NCI-H1105 treated with DMSO at 0.1 percent for 48 hours (cell line): ENCODE results near the gene RPRD2.

Source experiments
- DNase-seq: peaks from one replicate; lab custom pipeline; 2025; lab: John Stamatoyannopoulos, UW

RPRD2 gene

DNA sequence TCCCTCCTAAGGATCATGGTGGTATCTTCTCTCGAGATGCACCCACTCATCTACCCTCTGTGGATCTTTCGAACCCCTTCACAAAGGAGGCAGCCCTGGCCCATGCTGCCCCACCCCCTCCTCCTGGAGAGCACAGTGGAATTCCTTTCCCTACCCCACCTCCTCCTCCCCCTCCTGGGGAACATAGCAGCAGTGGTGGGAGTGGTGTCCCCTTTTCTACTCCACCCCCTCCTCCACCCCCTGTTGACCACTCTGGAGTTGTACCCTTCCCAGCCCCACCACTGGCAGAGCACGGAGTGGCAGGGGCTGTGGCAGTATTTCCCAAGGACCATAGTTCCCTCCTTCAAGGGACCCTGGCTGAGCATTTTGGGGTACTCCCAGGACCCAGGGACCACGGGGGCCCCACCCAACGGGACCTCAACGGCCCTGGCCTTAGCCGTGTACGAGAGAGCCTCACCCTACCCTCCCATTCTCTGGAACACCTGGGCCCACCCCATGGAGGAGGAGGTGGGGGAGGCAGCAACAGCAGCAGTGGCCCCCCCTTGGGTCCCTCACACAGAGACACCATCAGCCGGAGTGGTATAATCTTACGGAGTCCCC, 108.8 kb downstream of the RPRD2 start:
- no peak for DNase-seq

- no peak for DNase-seq
These were observed 109.7 kb downstream of the RPRD2 start for GRCh38 chr1:150473659-150474058.

DNA sequence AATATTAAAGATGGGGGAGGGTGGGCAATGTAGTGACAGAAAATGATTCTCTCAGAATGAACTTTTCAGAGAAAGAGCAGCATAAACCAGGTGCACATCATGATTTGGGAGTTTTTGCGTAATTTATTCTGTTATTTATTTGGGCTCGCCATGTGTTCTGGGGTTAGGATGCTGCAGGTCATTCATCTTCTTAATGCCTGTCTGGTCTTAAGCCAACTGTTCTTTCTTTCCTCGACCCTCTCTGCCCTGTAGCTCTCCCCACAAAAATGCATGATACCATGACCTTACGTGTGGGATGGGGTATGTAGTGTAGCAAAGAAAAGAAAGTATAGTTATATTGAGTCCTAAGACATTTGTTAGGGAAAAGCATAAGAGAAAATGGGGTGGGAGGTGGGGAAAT, 110.9 kb downstream of the RPRD2 start:
- DNase-seq: no peak

DNA sequence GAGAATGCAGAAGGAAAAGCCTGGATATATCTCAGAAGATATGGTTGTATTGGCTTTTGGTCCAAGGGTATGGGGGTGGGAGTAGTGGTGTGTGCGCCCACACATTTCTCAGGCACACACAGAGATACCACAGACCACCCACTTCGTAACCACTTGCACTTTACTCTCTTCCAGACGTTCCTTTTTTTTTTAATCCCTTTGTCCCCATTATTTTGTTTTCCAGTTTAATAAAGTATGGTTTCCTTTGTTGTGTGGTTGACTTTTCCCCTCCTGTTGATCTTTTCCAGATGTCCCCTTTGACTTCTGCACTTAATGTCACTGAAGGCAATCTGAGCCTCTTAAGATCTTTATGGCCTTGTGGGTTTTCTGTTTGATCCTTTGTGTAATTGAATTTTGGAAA, 112.8 kb downstream of the RPRD2 start:
- no peak for DNase-seq

DNA sequence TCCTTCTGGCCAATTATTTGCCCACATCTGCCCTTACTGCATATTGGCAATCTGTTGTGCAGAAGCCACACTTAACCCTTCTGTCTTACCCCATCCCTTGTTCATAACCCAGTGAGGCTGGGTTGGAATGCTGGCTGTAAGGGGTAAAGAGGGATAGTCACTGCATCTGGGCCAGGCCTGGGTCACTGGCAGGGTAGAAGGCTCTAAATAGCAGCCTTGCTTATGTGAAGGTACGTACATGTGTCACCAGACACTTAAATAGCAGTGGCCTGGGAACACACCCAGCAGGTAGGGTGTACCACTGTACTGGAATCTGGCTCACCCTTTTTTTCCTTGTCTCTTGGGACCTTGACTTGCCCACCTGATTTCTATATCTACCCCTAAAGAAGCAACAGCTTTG, 113.4 kb downstream of the RPRD2 start:
- DNase-seq: no peak

- DNase-seq: no peak
These were observed 113.8 kb downstream of the RPRD2 start for GRCh38 chr1:150477733-150478132.

DNA sequence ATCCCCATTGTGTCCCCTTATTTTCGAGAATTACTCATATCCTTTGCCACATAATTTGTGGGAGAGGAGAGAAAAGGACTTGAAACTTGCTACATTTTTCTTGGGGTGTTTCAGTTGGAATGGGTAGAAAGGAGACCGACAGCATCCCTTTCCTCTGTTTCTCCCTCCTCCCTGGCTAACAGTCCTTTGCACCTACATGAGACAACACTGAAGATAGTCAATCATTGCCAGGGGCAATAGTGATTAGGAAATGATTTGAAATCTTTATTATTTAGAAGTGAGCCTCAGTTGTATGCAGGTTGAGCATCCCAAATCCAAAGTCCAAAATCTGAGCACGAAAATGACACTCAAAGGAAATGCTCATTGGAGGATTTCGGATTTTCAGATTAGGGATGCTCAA, 115.4 kb downstream of the RPRD2 start:
- no peak for DNase-seq

- no peak for DNase-seq
These were observed 116.0 kb downstream of the RPRD2 start for GRCh38 chr1:150479927-150480352.

- no peak for DNase-seq
These were observed 120.5 kb downstream of the RPRD2 start for GRCh38 chr1:150484431-150484830.

- no peak for DNase-seq
These were observed 120.9 kb downstream of the RPRD2 start for GRCh38 chr1:150484861-150485260.

DNA sequence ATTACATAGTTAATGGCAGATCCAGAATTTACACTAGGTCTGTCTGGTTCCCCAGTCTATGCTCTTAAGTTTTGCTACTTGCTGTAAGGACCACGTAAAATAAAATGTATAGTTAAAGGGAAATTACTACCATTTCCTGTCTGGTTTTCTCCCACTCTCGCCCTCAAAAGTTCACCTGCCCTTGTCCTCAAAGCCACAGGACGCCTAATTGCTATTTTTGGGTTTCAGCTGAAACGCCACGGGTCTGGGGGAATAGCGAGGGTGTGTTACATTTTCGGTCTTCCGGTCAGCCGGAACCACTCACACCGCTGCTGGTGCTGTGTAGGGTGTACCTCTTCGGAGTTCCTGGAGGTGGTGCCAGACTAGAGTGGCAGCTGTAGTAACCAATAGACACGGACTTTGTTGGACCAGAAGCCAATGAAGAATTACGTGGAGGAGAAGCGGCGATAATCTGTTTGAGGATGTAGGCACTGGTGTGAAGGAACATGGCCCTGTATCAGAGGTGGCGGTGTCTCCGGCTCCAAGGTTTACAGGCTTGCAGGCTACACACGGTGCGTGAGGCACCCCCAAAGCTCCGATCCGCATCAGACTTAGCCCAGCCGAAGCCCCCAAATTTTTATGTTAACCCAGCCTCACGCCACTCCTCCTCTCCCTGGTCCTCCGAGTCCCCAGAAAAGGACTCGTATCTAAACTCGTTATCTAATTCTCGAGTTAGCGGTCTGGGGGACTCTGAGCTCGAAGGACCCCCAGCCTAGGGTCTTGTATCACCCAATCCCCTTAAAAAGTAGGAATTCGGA, 123.2 kb downstream of the RPRD2 start, which contains the start of gene TARS2:
Gene TARS2 (plus strand): TSS at position 454 of the 797 bp plus-strand sequence. CDS start 32 bp downstream, at position 486.
- peak; percentile 99 for DNase-seq

DNA sequence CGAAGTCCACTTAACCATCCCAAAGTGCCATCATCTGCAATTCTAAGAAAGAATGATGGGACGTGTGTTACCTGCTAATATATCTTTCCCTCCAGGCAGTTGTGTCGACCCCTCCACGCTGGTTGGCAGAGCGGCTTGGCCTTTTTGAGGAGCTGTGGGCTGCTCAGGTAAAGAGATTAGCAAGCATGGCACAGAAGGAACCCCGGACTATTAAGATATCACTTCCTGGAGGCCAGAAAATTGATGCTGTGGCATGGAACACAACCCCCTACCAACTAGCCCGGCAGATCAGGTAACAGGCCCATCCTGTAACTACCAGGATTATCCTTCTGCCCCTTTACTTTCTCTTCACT, 123.8 kb downstream of the RPRD2 start:
- no peak for DNase-seq

DNA sequence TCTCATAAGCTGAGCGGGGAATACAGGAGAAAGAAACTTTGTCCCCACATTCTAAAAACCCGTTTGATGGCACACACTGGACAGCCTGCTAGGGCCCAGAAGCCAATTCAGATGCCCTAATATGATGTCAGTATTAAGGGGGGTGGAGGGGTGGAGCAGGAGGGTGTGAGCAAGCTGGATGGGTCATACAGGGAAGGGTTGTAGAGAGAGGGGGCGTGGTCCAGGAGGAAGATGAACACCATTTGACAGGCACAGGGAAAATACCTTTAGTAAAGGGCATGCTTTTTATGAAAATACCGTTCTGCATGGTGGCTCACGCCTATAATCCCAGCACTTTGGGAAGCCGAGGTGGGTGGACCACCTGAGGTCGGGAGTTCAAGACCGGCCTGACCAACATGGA, 129.2 kb downstream of the RPRD2 start:
- DNase-seq: no peak

GRCh38 chr1:150498342-150498741, 134.4 kb downstream of the RPRD2 start:
- no peak for DNase-seq

DNA sequence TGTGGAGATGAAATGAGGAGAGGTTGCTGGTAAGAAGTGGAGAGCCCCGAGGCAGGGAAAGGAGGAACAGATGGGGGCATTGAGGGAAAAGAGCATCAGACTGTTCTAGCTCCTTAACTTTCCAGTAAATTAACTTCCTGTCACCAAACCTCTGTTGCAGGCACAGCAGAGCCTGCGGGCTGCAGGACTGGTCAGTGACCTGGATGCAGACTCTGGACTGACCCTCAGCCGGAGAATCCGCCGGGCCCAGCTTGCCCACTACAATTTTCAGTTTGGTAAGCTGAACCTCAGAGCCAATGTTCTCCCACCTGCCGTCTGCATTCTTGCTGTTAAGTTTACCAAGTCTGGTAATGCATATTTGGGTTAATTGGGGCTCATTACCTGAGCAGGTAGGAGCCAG, 141.5 kb downstream of the RPRD2 start:
- no peak for DNase-seq

GRCh38 chr1:150507912-150508864, 144.2 kb downstream of the RPRD2 start, which contains the start of gene ECM1:
Gene ECM1 (plus strand): TSS chr1:150508109. CDS start chr1:150508210, 101 bp downstream.
- no peak for DNase-seq

- DNase-seq: no peak
These were observed 145.0 kb downstream of the RPRD2 start for GRCh38 chr1:150508982-150509381.

DNA sequence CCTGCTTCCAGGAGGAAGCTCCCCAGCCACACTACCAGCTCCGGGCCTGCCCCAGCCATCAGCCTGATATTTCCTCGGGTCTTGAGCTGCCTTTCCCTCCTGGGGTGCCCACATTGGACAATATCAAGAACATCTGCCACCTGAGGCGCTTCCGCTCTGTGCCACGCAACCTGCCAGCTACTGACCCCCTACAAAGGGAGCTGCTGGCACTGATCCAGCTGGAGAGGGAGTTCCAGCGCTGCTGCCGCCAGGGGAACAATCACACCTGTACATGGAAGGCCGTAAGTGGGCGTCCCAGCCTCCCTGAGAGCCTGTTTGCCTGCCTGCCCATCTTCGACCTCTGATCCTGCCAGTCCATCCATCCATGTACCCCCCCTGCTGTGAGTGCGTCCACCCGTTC, 147.6 kb downstream of the RPRD2 start:
- peak; percentile 87 for DNase-seq

DNA sequence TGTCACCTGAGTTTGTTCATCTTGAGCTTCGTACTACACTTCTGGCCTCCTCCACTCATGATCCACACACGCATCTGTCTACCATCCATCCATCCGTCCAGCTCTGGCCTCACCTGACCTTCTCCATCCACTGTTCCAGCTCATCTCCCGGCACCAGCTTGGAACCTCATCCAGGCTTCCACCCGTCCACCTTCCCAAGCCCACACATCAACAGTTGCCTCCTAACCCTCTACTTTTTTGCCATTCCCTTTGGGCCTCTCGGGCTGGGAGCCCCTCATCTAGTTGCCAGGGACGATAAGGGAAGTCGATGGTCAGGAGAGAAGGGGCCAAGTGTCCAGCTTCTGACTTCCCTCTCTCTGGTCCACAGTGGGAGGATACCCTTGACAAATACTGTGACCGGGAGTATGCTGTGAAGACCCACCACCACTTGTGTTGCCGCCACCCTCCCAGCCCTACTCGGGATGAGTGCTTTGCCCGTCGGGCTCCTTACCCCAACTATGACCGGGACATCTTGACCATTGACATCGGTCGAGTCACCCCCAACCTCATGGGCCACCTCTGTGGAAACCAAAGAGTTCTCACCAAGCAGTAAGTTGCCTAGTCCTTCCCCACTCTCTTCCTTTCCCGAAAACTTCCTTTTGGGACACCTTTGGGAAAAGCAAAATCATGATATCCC, 148.2 kb downstream of the RPRD2 start:
- no peak for DNase-seq

GRCh38 chr1:150512846-150513245, 148.9 kb downstream of the RPRD2 start:
- no peak for DNase-seq

GRCh38 chr1:150513351-150513791, 149.4 kb downstream of the RPRD2 start:
- no peak for DNase-seq

- DNase-seq: no peak
These were observed 150.3 kb downstream of the RPRD2 start for GRCh38 chr1:150514260-150514659.
